ENCODE results near the gene HBA1. TPM values are rescaled to one million over a fixed set of nuclear protein-coding genes. Genes with fewer than 3 reads are reported as not detected.
A peak's percentile ranks its signal among the peaks of the same experiment; 100 is the strongest.

HBA1 gene
- total RNA-seq, 2 donors from 2014 or later: 1.1 TPM; not detected in 1

- WGBS, 2 experiments (ENCODE audit: insufficient coverage in 1 of 2, insufficient read length in 1 of 2): 85 to 91% methylated on average over 3 to 4 of the region's 4 CpGs
- no peaks in the 10 kb centered on the region for H3K27me3 Mint-ChIP-seq (ENCODE audit: insufficient read depth)
- no peak for TF ChIP-seq CTCF (conservative IDR thresholded peaks at IDR 0.05)
- H3K36me3 Mint-ChIP-seq (ENCODE audit: low read depth): peaks cover 86% of the 10 kb centered on the region
- H3K27ac Mint-ChIP-seq: peak overlapping the region; percentile 84
- Histone ChIP-seq H3K36me3 (ENCODE audit: control insufficient read depth, insufficient read depth, low read length) (peaks cover 90% of the 10 kb centered on the region), H3K9me3 (ENCODE audit: control insufficient read depth, low read length) (no peaks in the 10 kb centered on the region), H3K27ac (ENCODE audit: low read depth, low read length) (no peak overlapping the region), H3K4me3 (ENCODE audit: low read length) (no peak overlapping the region), H3K27me3 (ENCODE audit: control insufficient read depth, insufficient read depth, low read length, poor library complexity, severe bottlenecking) (no peaks in the 10 kb centered on the region), H3K4me1 (ENCODE audit: control insufficient read depth, insufficient read depth, low read length) (no peaks in the 10 kb centered on the region), H3K9ac (ENCODE audit: extremely low read depth, low read length, poor library complexity, severe bottlenecking) (no peak overlapping the region)
- no peaks in the 10 kb centered on the region for H3K9me3 Mint-ChIP-seq
- H3K4me3 Mint-ChIP-seq: no peak overlapping the region
- DNase-seq: no peak
- no peaks in the 10 kb centered on the region for H3K4me1 Mint-ChIP-seq
These were observed 15.4 kb downstream of the HBA1 start for GRCh38 chr16:191831-192230.

GRCh38 chr16:192686-193085 is 16.2 kb downstream of the HBA1 start:
- no peak for DNase-seq
- H3K4me1 ChIP-seq (ENCODE audit: control insufficient read depth, insufficient read depth, low read length): no peaks in the 10 kb centered on the region
- H3K27ac Mint-ChIP-seq: peak overlapping the region; percentile 9
- no peak overlapping the region for H3K9ac ChIP-seq (ENCODE audit: extremely low read depth, low read length, poor library complexity, severe bottlenecking)
- H3K9me3 ChIP-seq (ENCODE audit: control insufficient read depth, low read length): no peaks in the 10 kb centered on the region
- H3K27ac ChIP-seq (ENCODE audit: low read depth, low read length): no peak overlapping the region
- no peaks in the 10 kb centered on the region for H3K27me3 Mint-ChIP-seq (ENCODE audit: insufficient read depth)
- H3K27me3 ChIP-seq (ENCODE audit: control insufficient read depth, insufficient read depth, low read length, poor library complexity, severe bottlenecking): no peaks in the 10 kb centered on the region
- H3K9me3 Mint-ChIP-seq: no peaks in the 10 kb centered on the region
- peaks cover 85% of the 10 kb centered on the region for H3K36me3 Mint-ChIP-seq (ENCODE audit: low read depth)
- no peaks in the 10 kb centered on the region for H3K4me1 Mint-ChIP-seq
- H3K4me3 Mint-ChIP-seq: no peak overlapping the region
- H3K36me3 ChIP-seq (ENCODE audit: control insufficient read depth, insufficient read depth, low read length): peaks cover 92% of the 10 kb centered on the region
- no peak for TF ChIP-seq CTCF (conservative IDR thresholded peaks at IDR 0.05)
- WGBS, 2 experiments (ENCODE audit: insufficient coverage in 1 of 2, insufficient read length in 1 of 2): 96 to 97% methylated on average over 8 to 10 of the region's 11 CpGs
- no peak overlapping the region for H3K4me3 ChIP-seq (ENCODE audit: low read length)

- H3K36me3 Mint-ChIP-seq (ENCODE audit: low read depth): peaks cover 88% of the 10 kb centered on the region
- WGBS, 2 experiments (ENCODE audit: insufficient coverage in 1 of 2, insufficient read length in 1 of 2): 93 to 94% methylated on average over 9 to 15 of the region's 15 CpGs
- no peak for TF ChIP-seq CTCF (conservative IDR thresholded peaks at IDR 0.05)
- H3K27ac Mint-ChIP-seq: no peak overlapping the region
- H3K9me3 Mint-ChIP-seq: no peaks in the 10 kb centered on the region
- H3K4me1 ChIP-seq (ENCODE audit: control insufficient read depth, insufficient read depth, low read length): no peaks in the 10 kb centered on the region
- H3K9ac ChIP-seq (ENCODE audit: extremely low read depth, low read length, poor library complexity, severe bottlenecking): no peak overlapping the region
- peaks cover 92% of the 10 kb centered on the region for H3K36me3 ChIP-seq (ENCODE audit: control insufficient read depth, insufficient read depth, low read length)
- no peak for DNase-seq
- H3K4me3 ChIP-seq (ENCODE audit: low read length): no peak overlapping the region
- no peaks in the 10 kb centered on the region for H3K27me3 ChIP-seq (ENCODE audit: control insufficient read depth, insufficient read depth, low read length, poor library complexity, severe bottlenecking)
- H3K27ac ChIP-seq (ENCODE audit: low read depth, low read length): no peak overlapping the region
- H3K27me3 Mint-ChIP-seq (ENCODE audit: insufficient read depth): no peaks in the 10 kb centered on the region
- H3K9me3 ChIP-seq (ENCODE audit: control insufficient read depth, low read length): no peaks in the 10 kb centered on the region
- H3K4me3 Mint-ChIP-seq: no peak overlapping the region
- no peaks in the 10 kb centered on the region for H3K4me1 Mint-ChIP-seq
These were observed 17.0 kb downstream of the HBA1 start for GRCh38 chr16:193441-193840.
